NCI-H1436 treated with DMSO at 0.1 percent for 48 hours (cell line): ENCODE data around the gene C1RL.

Source experiments
- DNase-seq: peaks from one replicate; lab custom pipeline; 2025; lab: John Stamatoyannopoulos, UW

Gene C1RL

DNA sequence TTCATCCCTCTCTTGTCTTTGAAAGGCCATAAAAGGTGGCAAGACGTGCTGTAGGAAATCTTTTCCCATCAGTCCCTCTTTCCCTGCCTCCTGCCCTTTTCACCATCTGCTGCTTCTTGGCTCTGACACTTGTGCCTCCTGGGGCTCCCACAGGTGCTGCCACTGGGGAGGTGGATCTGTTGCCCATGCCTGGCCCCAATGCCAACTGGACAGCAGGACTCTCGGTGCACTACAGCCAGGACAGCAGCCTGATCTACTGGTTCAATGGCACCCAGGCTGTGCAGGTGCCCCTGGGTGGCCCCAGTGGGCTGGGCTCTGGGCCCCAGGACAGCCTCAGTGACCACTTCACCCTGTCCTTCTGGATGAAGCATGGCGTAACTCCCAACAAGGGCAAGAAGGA lies 27.7 kb upstream of the C1RL start:
- no peak for DNase-seq

DNA sequence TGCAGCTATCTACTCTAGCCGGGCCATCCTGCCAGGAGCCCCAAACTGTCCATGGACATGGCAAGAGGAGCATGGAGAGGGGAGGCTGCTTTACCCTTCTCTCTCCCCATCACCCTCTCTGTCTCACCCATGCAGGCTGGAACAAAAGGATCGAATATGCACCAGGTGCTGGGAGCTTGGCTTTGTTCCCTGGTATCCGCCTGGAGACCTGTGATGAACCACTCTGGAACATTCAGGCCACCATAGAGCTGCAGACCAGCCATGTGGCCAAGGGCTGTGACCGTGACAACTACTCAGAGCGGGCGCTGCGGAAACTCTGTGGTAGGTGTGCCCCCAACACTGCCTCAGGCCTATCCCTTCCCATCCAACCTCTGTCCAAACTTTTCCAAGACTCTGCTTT lies 27.1 kb upstream of the C1RL start:
- no peak for DNase-seq

DNA sequence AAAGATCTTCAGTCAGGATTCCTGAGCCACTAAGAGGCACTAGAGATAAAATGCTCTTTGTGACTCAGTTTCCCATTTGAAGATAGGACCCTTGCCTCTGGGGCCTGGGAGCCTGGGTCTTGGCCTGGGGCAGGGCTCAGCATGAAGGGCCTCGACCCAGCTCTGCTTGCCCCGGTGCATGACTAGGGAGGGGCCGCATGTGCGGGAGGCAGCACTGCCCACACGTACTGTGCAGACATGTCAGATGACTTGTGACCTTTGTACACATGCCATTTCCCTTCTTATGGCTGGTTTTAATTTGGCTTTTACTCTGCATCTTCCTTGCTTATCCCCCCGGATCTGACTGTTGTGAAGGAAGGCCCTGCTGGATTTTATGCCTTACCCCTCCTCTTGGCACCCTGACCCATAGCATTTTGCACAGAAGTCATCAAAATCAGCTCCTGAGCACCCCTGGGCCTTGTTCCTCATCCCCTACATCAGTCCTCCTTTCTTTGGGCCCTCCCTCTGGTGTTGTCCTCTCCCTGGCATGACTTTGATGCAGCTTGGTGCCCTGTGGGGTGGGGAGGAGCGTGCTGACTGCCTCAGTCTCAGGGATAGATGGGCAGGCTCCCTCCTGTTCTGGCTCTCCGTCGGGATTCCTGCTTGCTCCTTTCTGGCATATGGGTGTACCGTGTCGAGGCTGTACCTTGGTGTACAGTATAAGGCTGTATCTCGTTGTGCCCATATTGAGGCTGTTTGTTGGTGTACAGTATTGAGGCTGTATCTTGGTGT lies 25.6 kb upstream of the C1RL start:
- no peak for DNase-seq

DNA sequence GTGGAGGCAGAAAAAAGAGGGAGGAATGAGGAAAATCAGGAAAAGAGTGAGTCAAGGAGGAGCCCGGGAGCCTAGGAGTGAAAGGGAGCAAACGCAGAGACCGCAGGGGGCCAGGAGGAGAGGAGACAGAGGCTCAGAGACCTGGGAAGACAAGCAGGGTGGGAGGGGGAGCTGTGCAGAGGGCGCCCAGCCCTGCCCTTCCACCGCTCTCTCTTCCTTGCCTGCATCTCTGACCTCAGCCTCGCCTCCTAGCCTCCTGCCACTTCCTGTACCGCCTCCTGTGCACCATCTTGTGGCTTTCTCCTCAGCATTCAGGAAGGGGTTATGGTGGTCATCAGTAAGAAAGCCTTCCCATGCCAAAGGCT lies 22.5 kb upstream of the C1RL start:
- DNase-seq: no peak

DNA sequence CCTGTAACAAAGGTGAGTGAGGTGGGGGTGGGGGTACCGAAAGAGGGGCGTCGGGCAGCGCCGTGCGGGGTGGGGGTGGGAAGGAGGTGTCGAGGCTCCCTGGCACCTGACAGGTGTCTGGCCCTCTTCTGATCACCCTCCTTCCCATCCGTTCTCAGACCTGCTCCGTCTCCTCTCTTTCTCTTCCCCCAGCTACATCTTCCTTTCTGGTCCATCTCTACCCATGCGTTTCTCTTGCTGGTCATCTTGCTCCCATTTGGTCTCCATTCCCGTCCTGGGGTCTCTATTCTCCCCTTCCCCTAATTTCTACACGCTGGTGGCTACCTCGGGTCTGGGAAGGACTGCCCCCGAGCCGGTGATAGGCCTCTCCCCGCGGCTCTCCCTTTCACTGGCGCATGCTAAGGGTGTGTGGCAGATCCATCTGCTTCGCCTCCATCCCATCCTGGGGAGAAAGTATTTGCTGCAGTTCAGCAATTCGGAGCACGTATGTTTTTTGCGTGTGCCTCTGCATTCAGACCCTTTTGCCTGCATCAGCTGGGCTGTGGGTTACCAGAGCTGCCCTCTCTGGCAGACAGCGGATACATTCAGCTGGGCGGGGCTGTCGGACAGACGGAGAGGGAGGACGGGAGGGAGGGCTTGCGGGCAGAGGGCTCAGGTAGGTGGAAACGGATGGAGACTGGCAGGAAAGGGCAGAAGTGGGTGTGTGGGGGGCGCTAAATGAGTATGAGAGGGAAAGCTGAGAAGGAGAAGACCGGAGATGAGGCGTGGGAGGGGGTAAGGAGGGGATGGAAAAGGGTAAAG lies 21.9 kb upstream of the C1RL start:
- DNase-seq: no peak

GRCh38 chr12:7129872-7130691 lies 21.1 kb upstream of the C1RL start, which contains the start of gene CLSTN3:
Gene CLSTN3, plus strand, starts transcription at chr12:7130371. Its CDS starts 278 bp downstream, at chr12:7130649.
- DNase-seq: no peak

DNA sequence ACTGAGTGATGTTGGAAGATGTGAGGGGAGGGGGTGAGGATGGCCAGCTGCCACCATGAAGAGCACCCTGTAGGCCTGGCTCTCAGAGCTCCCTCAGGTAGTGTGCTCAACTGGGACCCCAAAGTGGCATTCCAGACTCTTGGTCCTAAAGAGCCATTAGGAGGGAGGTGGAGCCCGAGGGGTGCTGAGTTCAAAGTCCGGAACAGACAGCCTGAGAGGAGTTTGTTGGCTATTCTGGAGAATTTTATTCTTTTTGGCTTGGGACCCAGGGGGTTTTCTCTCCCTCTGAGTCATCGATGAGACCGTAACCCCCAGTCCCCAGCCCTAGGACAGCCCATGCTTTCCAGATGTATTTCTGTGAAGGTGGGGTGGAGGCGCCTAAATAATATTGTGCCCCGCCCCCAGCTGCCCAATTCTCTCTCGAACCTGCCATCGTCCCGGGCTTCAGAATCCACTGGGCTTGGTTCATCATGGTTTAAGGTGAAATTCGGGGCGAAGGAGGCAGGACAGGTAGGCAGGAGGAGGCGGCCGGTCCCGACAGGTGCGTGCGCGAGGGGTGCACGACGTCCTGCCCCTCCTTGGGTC lies 20.4 kb upstream of the C1RL start:
- no peak for DNase-seq

GRCh38 chr12:7128681-7129286 lies 19.8 kb upstream of the C1RL start, which contains the start of gene RBP5:
Gene RBP5, minus strand, starts transcription at chr12:7128889. Its CDS starts 114 bp downstream, at chr12:7128775.
- DNase-seq: no peak

GRCh38 chr12:7127916-7128626 lies 19.1 kb upstream of the C1RL start:
- no peak for DNase-seq

DNA sequence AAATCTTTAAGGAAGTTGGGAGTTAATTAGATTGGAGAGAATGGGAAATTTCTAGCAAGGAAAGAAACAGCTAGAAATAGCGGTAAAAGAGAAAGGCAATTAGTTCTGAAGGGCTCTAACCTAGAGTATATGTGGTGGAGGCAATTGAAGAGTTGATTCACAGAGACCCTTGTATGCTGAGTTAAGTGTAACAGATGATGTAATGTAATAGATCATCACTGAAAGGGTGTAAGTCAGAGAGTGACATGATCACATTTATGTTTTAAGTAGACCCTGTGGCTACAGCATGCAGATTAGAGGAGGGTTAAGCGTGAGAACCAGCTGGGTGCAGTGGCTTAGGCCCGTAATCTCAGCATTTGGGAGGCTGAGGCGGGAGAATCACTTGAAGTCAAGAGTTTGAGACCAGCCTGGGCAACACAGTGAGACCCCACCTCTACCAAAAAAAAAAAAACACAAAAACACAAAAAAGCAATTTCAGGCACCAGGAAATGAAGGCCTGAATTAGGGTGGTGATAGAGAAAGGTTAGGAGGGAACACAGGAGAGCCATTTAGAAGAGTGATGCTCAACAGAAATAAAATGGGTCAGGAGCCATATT lies 16.7 kb upstream of the C1RL start:
- DNase-seq: no peak

DNA sequence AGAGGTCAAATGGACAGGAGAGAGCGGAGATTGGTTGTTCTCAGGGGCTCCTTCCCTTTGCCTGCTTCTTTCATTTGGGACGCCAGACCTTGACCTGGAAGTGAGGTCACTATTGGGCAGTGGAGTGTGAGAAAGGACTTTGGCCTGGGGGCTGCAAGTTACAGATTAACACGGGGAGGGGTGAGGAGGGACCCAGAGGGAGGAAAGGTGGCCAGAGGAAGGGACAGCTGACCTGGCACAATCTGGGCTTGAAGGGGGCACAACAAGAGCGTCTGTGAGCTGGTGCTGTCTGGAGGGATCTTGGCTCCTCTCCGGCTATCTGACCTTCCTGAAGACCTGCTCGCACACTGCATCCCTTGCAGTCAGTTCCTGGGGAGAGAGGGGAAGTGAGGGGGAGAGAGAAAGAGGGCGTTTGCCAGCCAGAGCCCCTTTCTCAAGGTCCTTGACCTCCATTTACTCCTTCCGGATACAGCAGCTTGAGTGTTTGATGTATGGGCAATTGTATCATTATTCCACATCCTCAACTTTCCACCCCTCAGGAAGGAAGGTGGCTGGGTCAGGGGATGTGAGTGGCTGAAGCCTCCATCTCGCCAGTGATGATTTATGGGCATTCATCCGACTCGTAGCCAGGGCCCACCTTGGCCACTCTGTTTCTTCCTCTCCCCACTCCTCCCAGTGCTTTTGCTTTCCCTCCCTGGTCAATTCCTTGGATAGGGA lies 14.9 kb upstream of the C1RL start:
- DNase-seq: no peak

GRCh38 chr12:7122811-7123769 lies 14.1 kb upstream of the C1RL start:
- no peak for DNase-seq

- DNase-seq: no peak
These were observed 12.3 kb upstream of the C1RL start for GRCh38 chr12:7121324-7121723.

DNA sequence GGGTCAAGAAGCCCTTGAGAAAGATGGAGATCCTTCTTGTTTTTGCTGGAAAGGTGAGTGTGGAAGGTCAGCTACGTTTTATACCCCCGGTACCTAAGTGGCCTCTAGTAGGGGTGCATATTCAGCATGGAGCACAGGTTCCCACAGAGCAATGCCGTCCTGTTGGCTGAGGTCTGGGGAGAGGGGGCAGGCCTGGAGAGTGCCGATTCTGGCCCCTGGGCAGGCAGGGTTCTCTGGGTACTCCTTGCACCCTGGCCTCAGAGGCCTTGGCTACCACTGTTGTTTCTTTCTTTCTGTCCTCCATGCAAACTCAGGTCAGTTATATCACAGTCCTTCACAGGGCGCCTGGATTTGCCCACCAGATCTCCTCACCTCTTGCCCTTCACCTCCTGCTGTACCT lies 11.2 kb upstream of the C1RL start:
- DNase-seq: no peak

- DNase-seq: no peak
These were observed 9.9 kb upstream of the C1RL start for GRCh38 chr12:7118881-7119280.

DNA sequence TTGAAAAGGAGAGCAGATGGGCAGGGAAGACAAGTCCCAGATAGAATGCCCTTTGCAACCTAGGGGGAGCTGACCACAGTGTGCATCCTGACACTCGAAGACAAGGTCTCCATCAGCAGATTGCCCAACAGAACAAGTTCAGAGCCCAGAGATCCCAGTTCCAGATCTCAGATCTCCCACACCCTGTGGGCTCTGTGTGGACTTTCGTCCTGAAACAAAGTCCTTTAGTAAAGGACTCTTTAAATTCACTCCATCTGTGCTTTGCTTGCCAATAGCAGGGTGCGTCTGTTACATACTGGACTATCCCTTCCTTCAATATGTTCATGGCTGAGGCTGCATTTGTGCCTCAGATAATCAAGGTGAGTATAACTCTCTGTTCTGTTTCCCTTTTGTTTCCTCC lies 8.7 kb upstream of the C1RL start:
- DNase-seq: no peak

DNA sequence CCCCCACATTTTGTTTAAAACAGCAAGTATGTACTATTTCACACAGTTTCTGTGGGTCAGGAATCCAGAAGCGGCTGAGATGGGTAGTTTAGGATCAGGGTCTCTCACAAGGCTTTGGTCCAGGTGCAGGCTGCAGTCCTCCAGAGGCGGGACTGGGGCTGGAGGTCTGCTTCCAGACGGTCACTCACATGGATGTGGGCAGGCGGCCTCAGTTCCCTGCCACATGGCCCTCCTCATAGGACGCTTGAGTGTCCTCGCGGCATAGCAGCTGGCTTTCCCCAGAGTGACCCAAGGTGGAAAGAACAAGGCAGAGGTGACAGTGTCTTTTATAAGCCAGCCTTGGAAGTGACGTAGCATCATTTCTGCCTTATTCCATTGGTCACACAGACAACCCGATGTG lies 7.9 kb upstream of the C1RL start:
- no peak for DNase-seq

DNA sequence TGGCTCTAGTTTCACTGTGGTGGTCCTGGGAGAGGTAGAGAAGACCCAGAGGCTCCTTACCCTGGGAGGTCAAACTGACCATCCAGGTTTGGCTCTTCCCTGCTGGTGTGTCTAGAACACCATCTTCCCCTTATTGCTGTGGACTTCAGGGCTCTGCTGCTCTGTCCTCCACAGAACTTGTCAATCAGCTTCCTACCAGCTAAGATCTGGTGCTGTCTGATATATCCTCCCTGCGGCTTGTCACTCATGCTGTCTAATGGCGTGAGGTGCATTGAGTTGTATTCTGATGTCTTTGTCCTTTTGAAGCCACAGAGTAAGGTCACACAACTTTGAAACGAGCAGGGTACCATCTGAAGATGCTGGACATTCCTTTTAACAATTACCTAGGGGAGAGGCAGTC lies 7.2 kb upstream of the C1RL start:
- DNase-seq: no peak

DNA sequence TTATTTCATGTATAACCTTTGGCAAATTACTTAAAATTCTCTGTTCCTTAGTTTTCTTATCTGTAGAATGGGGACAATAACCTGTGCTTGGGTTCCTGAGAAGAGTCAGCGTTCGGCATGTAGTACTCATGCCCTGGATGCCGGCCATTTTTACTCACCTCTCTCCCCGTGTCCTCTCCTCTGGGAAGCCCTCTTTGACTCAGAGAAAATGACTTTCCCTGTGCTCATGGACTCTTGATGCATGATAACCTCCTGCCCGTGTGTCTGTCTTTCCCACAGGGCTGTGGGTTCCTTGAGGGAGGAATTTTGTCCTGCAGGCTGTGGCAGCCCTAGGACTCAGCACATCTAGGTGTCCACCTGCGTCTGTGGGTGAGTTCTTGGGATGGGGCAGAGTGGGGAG lies 5.8 kb upstream of the C1RL start:
- DNase-seq: no peak
